ENCODE results near the gene CKAP4. TPM values are rescaled to one million over a fixed set of nuclear protein-coding genes. Genes with fewer than 3 reads are reported as not detected.

CKAP4 gene
- total RNA-seq, 1 experiment from 2014 or later = 69.6 TPM

DNA sequence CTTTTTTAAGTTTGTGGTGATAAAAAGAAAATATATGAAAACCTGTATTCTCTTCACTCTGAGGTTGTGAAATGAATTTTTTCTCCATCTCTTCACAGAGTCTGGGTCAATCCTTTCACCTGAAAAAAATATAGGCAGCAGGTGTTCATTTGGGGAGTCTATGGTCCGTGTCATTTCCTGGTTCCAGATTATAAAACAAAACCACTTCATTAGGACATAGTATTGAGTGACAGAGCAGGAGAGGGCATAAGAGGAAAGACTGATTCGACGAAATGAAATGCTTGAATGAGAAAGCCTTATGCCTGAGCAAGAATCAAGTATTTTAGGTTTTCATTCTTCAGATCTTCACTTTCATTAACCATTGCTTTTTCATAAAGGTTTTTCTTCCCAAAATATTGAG lies 57.2 kb downstream of the CKAP4 start (continued):
- TF ChIP-seq, protein P1, sequence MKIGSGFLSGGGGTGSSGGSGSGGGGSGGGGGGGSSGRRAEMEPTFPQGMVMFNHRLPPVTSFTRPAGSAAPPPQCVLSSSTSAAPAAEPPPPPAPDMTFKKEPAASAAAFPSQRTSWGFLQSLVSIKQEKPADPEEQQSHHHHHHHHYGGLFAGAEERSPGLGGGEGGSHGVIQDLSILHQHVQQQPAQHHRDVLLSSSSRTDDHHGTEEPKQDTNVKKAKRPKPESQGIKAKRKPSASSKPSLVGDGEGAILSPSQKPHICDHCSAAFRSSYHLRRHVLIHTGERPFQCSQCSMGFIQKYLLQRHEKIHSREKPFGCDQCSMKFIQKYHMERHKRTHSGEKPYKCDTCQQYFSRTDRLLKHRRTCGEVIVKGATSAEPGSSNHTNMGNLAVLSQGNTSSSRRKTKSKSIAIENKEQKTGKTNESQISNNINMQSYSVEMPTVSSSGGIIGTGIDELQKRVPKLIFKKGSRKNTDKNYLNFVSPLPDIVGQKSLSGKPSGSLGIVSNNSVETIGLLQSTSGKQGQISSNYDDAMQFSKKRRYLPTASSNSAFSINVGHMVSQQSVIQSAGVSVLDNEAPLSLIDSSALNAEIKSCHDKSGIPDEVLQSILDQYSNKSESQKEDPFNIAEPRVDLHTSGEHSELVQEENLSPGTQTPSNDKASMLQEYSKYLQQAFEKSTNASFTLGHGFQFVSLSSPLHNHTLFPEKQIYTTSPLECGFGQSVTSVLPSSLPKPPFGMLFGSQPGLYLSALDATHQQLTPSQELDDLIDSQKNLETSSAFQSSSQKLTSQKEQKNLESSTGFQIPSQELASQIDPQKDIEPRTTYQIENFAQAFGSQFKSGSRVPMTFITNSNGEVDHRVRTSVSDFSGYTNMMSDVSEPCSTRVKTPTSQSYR (CRISPR knock-in tag; IDR thresholded peaks at IDR 0.05) = no peak
- TF ChIP-seq CREM (CRISPR knock-in tag; IDR thresholded peaks at IDR 0.05) (no peak), GTF2I (CRISPR knock-in tag; conservative IDR thresholded peaks at IDR 0.05) (no peak)
- TF ChIP-seq, protein P2, sequence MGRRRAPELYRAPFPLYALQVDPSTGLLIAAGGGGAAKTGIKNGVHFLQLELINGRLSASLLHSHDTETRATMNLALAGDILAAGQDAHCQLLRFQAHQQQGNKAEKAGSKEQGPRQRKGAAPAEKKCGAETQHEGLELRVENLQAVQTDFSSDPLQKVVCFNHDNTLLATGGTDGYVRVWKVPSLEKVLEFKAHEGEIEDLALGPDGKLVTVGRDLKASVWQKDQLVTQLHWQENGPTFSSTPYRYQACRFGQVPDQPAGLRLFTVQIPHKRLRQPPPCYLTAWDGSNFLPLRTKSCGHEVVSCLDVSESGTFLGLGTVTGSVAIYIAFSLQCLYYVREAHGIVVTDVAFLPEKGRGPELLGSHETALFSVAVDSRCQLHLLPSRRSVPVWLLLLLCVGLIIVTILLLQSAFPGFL (CRISPR knock-in tag; IDR thresholded peaks at IDR 0.05; ENCODE audit: borderline replicate concordance) = no peak
- TF ChIP-seq, protein P3, sequence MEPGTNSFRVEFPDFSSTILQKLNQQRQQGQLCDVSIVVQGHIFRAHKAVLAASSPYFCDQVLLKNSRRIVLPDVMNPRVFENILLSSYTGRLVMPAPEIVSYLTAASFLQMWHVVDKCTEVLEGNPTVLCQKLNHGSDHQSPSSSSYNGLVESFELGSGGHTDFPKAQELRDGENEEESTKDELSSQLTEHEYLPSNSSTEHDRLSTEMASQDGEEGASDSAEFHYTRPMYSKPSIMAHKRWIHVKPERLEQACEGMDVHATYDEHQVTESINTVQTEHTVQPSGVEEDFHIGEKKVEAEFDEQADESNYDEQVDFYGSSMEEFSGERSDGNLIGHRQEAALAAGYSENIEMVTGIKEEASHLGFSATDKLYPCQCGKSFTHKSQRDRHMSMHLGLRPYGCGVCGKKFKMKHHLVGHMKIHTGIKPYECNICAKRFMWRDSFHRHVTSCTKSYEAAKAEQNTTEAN (CRISPR knock-in tag; IDR thresholded peaks at IDR 0.05) = no peak

DNA sequence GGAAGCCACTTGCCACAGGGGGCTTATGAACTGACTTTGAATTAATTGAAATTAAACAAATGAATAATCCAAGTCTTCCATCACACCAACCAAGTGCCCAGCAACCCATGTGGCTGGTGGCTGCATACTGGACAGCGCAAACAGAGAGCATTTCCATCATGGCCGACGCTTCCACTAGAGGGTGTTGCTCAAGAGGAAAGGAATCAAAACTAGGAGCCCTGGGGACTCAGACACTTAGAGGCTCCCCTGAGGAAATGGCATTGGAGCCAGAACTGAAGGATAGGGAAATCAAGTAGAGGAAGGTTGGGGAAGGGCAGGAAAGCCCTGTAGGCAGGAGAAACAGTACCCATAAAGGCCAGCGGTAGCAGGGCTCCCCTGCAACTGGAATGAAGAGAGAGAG lies 58.5 kb downstream of the CKAP4 start:
- H3K4me3 Mint-ChIP-seq = no peak overlapping the region
- peaks cover 5% of the 10 kb centered on the region for H3K9me3 Mint-ChIP-seq
- POLR2A ChIA-PET = no interaction called here
- peaks cover 17% of the 10 kb centered on the region for H3K4me1 Mint-ChIP-seq
- no peak overlapping the region for H3K27ac Mint-ChIP-seq
- CTCF ChIA-PET = no interaction called here
- no peaks in the 10 kb centered on the region for H3K36me3 Mint-ChIP-seq
- no peaks in the 10 kb centered on the region; the same call in 1 of the 2 replicates for H3K27me3 Mint-ChIP-seq (ENCODE audit: low read depth)
- ATAC-seq (peak; percentile 71), DNase-seq (ENCODE audit: low spot score) (no peak)
- TF ChIP-seq, protein P4, sequence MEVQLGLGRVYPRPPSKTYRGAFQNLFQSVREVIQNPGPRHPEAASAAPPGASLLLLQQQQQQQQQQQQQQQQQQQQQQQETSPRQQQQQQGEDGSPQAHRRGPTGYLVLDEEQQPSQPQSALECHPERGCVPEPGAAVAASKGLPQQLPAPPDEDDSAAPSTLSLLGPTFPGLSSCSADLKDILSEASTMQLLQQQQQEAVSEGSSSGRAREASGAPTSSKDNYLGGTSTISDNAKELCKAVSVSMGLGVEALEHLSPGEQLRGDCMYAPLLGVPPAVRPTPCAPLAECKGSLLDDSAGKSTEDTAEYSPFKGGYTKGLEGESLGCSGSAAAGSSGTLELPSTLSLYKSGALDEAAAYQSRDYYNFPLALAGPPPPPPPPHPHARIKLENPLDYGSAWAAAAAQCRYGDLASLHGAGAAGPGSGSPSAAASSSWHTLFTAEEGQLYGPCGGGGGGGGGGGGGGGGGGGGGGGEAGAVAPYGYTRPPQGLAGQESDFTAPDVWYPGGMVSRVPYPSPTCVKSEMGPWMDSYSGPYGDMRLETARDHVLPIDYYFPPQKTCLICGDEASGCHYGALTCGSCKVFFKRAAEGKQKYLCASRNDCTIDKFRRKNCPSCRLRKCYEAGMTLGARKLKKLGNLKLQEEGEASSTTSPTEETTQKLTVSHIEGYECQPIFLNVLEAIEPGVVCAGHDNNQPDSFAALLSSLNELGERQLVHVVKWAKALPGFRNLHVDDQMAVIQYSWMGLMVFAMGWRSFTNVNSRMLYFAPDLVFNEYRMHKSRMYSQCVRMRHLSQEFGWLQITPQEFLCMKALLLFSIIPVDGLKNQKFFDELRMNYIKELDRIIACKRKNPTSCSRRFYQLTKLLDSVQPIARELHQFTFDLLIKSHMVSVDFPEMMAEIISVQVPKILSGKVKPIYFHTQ (CRISPR knock-in tag; IDR thresholded peaks at IDR 0.05) = no peak
- TF ChIP-seq, protein P5, sequence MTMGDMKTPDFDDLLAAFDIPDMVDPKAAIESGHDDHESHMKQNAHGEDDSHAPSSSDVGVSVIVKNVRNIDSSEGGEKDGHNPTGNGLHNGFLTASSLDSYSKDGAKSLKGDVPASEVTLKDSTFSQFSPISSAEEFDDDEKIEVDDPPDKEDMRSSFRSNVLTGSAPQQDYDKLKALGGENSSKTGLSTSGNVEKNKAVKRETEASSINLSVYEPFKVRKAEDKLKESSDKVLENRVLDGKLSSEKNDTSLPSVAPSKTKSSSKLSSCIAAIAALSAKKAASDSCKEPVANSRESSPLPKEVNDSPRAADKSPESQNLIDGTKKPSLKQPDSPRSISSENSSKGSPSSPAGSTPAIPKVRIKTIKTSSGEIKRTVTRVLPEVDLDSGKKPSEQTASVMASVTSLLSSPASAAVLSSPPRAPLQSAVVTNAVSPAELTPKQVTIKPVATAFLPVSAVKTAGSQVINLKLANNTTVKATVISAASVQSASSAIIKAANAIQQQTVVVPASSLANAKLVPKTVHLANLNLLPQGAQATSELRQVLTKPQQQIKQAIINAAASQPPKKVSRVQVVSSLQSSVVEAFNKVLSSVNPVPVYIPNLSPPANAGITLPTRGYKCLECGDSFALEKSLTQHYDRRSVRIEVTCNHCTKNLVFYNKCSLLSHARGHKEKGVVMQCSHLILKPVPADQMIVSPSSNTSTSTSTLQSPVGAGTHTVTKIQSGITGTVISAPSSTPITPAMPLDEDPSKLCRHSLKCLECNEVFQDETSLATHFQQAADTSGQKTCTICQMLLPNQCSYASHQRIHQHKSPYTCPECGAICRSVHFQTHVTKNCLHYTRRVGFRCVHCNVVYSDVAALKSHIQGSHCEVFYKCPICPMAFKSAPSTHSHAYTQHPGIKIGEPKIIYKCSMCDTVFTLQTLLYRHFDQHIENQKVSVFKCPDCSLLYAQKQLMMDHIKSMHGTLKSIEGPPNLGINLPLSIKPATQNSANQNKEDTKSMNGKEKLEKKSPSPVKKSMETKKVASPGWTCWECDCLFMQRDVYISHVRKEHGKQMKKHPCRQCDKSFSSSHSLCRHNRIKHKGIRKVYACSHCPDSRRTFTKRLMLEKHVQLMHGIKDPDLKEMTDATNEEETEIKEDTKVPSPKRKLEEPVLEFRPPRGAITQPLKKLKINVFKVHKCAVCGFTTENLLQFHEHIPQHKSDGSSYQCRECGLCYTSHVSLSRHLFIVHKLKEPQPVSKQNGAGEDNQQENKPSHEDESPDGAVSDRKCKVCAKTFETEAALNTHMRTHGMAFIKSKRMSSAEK (CRISPR knock-in tag; IDR thresholded peaks at IDR 0.05; ENCODE audit: borderline replicate concordance) = no peak
- TF ChIP-seq TCF7 (CRISPR knock-in tag; IDR thresholded peaks at IDR 0.05; ENCODE audit: low read depth) = no peak
- TF ChIP-seq, protein P6, sequence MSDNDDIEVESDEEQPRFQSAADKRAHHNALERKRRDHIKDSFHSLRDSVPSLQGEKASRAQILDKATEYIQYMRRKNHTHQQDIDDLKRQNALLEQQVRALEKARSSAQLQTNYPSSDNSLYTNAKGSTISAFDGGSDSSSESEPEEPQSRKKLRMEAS (CRISPR knock-in tag; IDR thresholded peaks at IDR 0.05) = no peak
- TF ChIP-seq ZNF232 (CRISPR knock-in tag; IDR thresholded peaks at IDR 0.05) = no peak
